NCI-H1436 treated with DMSO at 0.1 percent for 48 hours (cell line): ENCODE measurements around the gene C2orf92.

ENCODE experiments used
- DNase-seq: peaks from one replicate; lab custom pipeline; 2025; lab: John Stamatoyannopoulos, UW

Gene C2orf92

DNA sequence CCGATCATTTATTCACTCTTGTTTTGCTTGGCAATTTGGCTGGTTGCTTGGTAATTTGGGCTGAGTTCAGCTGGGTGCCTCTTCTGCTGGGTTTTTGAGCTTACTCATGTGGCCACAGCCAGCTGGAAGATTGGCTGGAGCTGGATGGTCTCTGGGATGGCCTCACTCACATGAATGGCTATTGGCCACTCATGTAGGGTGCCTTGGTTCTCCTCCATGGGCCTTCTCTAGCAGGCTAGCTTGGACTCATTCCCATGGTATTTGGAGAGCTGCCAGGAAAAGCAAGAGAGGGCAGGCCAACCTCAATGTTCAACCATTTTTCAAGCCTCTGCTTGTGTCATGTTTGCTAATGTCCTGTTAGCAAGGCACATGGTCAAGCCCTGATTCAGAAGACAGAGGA, 60.7 kb downstream of the C2orf92 start:
- DNase-seq: no peak

- DNase-seq: no peak
These were observed 61.9 kb downstream of the C2orf92 start for GRCh38 chr2:97731274-97732020.

DNA sequence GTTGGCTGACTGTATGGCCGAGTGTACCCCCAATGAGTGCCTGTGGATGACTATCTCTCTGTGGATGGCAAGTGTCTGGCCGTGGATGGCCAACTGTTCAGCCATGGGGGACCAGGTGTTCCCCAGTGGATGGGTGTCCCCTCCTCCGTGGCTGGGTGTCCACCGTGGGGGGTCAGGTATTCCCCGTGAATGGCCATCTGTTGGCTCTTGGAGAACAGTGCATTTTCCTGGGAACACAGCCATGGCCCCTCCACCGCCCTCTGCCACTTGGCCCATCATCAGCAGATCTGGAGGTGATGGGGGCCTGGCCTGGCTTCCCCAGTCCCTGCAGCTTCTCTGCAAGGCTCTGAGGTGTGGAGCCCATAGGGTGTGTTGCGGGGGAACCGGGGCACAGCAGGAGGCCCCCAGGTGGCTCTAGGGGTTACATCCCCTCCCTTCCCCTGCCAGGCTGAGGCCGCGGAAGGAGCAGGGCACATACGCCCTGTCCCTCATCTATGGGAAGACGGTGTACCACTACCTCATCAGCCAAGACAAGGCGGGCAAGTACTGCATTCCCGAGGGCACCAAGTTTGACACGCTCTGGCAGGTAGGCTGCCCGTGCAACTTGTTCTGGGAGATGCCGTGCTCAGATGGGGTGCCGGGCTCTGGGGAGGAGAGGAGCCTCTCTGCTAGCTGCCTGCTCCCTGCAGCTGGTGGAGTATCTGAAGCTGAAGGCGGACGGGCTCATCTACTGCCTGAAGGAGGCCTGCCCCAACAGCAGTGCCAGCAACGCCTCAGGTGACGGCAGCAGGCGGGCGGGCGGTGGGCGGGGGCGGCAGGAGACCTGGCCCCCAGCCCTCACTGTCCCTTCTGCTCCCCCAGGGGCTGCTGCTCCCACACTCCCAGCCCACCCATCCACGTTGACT, 63.2 kb downstream of the C2orf92 start:
- DNase-seq: no peak

DNA sequence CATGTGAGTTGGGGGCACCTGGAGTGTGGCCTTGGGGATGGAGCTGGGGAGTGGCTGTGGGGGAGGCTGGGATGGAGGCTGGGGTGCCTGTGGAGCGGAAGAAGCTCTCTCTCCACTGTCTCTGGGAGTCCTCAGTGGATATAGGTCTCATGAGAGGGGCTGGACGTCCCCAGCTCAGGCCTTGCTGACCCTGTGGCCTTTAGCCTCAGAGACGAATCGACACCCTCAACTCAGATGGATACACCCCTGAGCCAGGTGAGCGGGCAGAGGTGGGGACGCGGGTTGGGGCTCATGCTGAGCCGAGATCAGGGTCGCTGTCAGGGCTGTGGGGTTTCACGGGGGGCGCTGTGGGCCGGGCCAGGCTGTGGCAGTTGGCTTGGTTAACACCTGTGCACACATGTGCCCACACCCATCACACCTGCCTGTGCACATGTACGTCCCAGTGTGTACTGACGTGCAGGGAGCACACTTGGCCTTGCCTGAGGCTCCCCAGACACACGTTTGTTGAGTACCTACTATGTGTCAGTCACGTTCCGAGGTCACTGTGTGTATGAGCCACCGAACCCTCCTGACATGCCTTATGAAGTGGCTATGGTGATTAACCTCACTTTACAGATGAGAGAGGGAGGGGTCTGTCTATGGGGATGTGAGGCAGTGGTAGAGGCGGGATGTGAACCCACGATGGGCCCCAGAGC, 64.0 kb downstream of the C2orf92 start:
- no peak for DNase-seq

- no peak for DNase-seq
These were observed 64.8 kb downstream of the C2orf92 start for GRCh38 chr2:97734061-97735051.

- no peak for DNase-seq
These were observed 65.6 kb downstream of the C2orf92 start for GRCh38 chr2:97735161-97735561.

DNA sequence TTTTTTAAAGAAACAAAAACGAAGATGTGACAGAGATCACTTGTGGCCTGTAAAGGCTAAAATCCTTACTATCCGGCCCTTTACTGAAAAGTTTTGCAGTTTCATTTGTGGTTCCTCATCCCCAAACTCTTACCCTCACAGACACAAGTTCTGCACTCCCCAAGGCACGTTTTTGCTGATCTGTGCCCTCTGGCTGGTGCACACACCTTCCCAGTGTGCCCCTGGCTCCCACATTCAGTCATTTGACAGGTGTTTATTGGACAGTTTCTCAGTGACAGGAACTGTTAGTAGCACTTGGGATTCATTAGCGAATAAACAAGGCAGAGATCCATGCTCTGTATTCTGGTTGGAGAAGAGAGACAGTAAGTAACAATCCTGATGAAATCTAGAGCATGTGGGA, 66.7 kb downstream of the C2orf92 start:
- no peak for DNase-seq

GRCh38 chr2:97736608-97737330, 67.3 kb downstream of the C2orf92 start:
- no peak for DNase-seq

DNA sequence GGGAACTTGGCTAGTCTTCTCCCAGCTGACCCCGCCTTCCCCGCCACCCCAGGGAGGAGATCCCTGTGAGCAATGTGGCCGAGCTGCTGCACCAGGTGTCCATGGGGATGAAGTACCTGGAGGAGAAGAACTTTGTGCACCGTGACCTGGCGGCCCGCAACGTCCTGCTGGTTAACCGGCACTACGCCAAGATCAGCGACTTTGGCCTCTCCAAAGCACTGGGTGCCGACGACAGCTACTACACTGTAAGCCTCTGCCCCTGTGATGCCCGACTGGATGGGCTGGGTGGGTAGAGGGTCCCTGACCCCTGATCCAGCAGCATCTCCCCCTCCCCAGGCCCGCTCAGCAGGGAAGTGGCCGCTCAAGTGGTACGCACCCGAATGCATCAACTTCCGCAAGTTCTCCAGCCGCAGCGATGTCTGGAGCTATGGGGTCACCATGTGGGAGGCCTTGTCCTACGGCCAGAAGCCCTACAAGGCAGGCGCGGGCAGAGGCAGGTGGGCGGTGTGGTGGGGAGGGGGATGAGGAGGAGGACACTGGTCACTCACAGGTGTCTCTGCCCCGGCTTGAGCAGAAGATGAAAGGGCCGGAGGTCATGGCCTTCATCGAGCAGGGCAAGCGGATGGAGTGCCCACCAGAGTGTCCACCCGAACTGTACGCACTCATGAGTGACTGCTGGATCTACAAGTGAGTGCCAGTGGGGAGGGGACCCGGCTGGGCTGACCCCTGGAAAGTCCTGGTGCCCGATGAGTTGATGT, 68.1 kb downstream of the C2orf92 start:
- no peak for DNase-seq

- no peak for DNase-seq
These were observed 68.9 kb downstream of the C2orf92 start for GRCh38 chr2:97738179-97739019.

GRCh38 chr2:97739020-97739892, 69.7 kb downstream of the C2orf92 start:
- DNase-seq: no peak

- no peak for DNase-seq
These were observed 70.4 kb downstream of the C2orf92 start for GRCh38 chr2:97739893-97740245.

GRCh38 chr2:97740590-97741182, 71.2 kb downstream of the C2orf92 start:
- DNase-seq: peak; percentile 84

- DNase-seq: no peak
These were observed 71.7 kb downstream of the C2orf92 start for GRCh38 chr2:97741251-97741650.

- no peak for DNase-seq
These were observed 72.2 kb downstream of the C2orf92 start for GRCh38 chr2:97741686-97742085.

DNA sequence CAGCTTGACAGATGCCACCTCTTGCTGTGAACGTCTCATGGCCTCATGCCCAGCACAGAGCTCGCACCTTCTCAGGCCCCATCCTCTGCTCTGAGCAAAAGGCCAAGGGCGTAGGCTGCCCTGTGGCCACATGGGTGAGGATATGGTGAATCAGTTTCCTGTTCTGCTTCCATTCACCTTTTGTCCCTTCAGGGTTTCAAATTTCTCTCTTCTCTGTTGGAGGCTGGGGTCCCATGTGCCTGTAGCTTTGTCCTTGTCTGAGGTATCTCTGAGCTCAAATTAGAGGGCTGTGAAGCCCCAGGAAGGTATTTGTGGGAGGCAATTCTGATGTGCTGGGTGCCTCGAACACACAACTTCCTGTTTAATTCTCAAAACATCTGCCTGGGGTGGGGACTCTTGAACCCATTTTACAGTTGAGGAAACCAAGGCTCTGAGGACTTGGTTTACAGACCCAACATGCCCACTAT, 72.9 kb downstream of the C2orf92 start:
- no peak for DNase-seq

- DNase-seq: no peak
These were observed 74.4 kb downstream of the C2orf92 start for GRCh38 chr2:97743913-97744312.
